ENCODE results near the gene ARHGAP18.

Gene ARHGAP18

DNA sequence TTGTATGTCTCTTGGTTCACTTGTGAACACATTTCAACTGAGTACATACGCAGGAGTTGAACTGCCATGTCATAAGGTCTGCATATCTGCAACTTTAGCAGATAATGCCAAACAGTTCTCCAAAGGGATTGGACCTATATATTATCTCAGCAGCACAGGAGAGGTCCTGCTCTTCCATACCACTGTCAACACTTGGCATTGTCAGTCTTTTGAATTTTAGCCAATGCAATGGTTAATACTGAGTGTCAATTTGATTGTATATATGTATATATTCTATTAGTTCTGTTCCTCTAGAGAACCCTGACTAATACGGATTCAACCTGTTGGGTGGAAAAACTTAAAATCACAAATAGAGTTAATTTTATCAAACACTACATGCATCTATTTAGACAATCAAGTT is 26.1 kb upstream of the ARHGAP18 start:
- no peak for TF ChIP-seq ZNF274 (IDR thresholded peaks at IDR 0.05; ENCODE audit: low read depth, low read length)
- H3K4me3 ChIP-seq (ENCODE audit: low read length) = no peak overlapping the region

DNA sequence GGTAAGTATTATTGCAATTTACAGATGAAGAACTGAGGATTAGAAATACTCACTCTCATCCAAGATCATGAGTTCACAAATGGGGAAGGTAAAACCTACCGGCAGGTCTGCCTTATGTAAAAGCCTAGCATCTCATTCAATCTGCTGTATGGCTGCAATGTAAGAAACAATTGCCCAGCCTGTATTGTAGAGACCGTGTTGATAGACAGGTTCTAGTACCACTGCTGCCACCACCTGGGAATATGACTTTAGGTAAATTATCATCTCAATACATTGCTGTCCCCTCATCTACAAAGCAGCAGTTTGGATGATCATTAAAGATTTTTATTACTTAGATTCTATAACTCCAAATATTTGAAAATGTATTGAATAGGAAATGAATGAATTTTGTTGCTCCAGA is 23.3 kb upstream of the ARHGAP18 start:
- H3K4me3 ChIP-seq (ENCODE audit: low read length) = no peak overlapping the region
- TF ChIP-seq ZNF274 (IDR thresholded peaks at IDR 0.05; ENCODE audit: low read depth, low read length) = no peak

- no peak overlapping the region for H3K4me3 ChIP-seq (ENCODE audit: low read length)
- no peak for TF ChIP-seq ZNF274 (IDR thresholded peaks at IDR 0.05; ENCODE audit: low read depth, low read length)
Measured at GRCh38 chr6:129732542-129732941, 22.6 kb upstream of the ARHGAP18 start.

- TF ChIP-seq ZNF274 (IDR thresholded peaks at IDR 0.05; ENCODE audit: low read depth, low read length) = no peak
- no peak overlapping the region for H3K4me3 ChIP-seq (ENCODE audit: low read length)
Measured at GRCh38 chr6:129732034-129732433, 22.1 kb upstream of the ARHGAP18 start.

- TF ChIP-seq ZNF274 (IDR thresholded peaks at IDR 0.05; ENCODE audit: low read depth, low read length) = no peak
- no peak overlapping the region for H3K4me3 ChIP-seq (ENCODE audit: low read length)
Measured at GRCh38 chr6:129731428-129731827, 21.5 kb upstream of the ARHGAP18 start.

GRCh38 chr6:129730477-129731165 is 20.6 kb upstream of the ARHGAP18 start:
- no peak overlapping the region for H3K4me3 ChIP-seq (ENCODE audit: low read length)
- no peak for TF ChIP-seq ZNF274 (IDR thresholded peaks at IDR 0.05; ENCODE audit: low read depth, low read length)

DNA sequence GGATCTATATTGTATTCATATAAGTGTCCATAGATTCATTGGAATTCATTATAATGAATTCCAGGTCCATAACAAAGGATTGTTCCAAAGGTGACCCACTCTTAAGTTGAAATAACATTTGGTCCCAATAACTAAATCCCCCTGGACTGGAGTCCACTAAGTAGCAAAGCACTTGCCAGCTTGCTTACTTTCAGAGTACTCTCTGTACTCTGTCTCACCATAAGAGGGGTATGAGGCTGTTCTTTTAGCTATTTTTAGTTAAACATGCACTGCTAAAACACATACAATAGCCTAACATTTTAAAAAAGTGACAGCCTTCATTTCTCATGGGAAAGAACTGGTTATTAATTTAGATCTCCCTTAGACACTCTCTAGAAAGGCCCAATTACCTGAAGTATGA is 16.7 kb upstream of the ARHGAP18 start:
- TF ChIP-seq ZNF274 (IDR thresholded peaks at IDR 0.05; ENCODE audit: low read depth, low read length) = no peak
- H3K4me3 ChIP-seq (ENCODE audit: low read length) = no peak overlapping the region

DNA sequence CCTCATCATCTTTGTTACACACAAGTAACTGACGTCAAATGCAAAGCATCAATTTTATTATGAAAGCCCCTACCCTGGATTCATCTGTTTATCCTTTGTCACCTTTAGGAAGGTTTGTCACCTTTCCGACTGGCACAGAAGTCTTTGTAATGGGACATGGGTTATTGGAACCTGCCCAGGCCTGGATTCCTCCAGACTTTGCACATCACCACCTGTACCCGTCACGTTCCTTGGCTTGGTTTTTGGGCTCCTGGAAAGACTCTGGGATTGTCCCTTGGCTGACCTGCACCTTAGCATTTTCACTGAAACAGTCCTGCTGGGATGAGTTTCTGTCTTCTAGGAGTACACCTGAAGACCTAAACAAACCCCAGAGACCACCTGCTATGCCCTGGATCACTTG is 15.4 kb upstream of the ARHGAP18 start:
- TF ChIP-seq ZNF274 (IDR thresholded peaks at IDR 0.05; ENCODE audit: low read depth, low read length) = no peak

DNA sequence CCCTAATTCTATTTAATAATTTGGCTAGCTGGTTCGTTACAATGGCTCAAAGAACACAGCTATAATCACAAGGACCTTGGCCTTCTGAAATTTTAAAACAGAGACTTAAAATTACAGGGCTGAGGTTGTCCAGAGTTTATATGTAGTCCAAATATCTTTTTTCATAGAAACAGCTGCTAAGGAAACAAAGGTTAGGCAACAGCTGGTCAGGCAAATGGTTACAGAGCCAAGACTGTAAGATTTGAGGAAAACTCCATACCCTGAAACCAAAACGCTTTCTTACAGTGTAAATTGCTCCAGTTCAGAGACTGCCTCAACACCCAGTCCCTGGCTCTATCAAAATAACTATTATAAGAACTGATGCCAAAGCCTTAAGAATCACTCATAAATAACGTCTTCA is 9.7 kb upstream of the ARHGAP18 start:
- TF ChIP-seq ZNF274 (IDR thresholded peaks at IDR 0.05; ENCODE audit: low read depth, low read length) = no peak
- no peak overlapping the region for H3K4me3 ChIP-seq (ENCODE audit: low read length)

More for the DNA sequence above, 15.4 kb upstream of the ARHGAP18 start:
- H3K4me3 ChIP-seq (ENCODE audit: low read length) = no peak overlapping the region

- H3K4me3 ChIP-seq (ENCODE audit: low read length) = no peak overlapping the region
Measured at GRCh38 chr6:129717277-129717676, 7.3 kb upstream of the ARHGAP18 start.

GRCh38 chr6:129713806-129714333 is 3.9 kb upstream of the ARHGAP18 start:
- no peak for TF ChIP-seq ZNF274 (IDR thresholded peaks at IDR 0.05; ENCODE audit: low read depth, low read length)

More at GRCh38 chr6:129717277-129717676, 7.3 kb upstream of the ARHGAP18 start:
- TF ChIP-seq ZNF274 (IDR thresholded peaks at IDR 0.05; ENCODE audit: low read depth, low read length) = no peak

GRCh38 chr6:129711271-129711631 is 1.3 kb upstream of the ARHGAP18 start:
- no peak overlapping the region for H3K4me3 ChIP-seq (ENCODE audit: low read length)

More at GRCh38 chr6:129713806-129714333, 3.9 kb upstream of the ARHGAP18 start:
- no peak overlapping the region for H3K4me3 ChIP-seq (ENCODE audit: low read length)

DNA sequence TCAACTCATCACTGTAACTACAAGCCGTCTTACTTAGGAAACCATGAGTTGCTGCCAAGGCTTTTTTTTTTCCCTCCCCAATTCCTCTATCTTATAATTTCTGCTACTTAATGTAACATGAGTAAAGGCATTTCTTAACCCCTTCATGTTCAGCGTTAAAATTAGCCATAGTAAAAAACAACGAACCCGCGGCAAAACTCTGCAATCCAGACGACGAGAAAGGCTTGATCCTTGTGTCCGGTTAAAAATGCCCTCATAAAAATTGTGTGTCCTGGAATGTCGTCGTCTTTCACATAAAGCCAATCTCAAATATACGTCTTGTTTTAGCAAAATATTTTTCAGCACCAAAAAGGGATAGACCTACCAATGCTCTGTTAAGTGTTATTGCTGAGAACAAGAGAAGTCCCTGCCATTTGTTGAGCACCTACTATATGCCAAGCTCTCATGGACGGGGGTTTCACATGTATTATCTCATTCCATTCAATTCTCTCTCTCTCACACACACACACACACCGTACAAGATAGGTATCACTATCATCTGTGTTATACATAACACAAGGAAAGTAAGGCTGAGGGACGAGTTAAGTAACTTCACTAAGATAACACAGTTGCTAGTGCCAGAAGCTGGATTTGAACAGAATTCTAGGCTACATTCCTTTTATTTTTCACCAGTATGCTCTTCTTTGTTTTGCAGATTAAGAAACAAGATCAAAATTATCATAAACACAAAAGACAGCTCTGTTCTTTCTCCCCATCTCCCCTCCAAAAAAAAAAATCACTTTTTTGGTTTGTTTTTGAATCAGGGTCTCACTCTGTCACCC is 683 bp upstream of the ARHGAP18 start:
- no peak for TF ChIP-seq ZNF274 (IDR thresholded peaks at IDR 0.05; ENCODE audit: low read depth, low read length)
- peak overlapping the region; percentile 89 for H3K4me3 ChIP-seq (ENCODE audit: low read length)

More at GRCh38 chr6:129711271-129711631, 1.3 kb upstream of the ARHGAP18 start:
- no peak for TF ChIP-seq ZNF274 (IDR thresholded peaks at IDR 0.05; ENCODE audit: low read depth, low read length)

DNA sequence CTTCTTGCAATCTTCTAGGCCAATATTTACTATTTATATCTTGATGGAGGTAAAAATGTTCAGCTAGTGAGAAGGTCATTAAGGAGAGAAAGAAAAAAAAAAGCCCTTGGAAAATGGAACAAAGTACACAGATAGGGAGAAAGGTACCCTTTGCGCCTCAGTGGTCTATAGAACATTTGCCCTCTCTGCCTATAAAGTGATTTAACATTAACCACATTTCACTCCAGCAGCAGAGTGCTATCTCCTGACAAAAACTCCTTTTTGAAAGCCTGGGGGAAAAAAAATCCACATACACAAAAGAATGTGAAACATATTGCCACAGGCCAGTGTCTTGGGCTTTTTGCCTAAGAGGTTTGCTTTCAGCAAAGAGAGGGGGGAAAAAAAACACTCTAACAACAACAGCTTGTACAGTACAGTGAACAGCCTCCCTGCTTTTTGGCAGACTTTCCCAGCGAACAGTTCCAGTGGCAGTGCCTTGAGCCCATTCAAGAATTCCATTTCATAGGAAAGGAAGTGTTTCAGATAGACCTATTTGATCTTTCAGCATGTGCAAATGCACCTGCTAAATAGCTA is 695 bp downstream of the ARHGAP18 start:
- TF ChIP-seq ZNF274 (IDR thresholded peaks at IDR 0.05; ENCODE audit: low read depth, low read length) = no peak

More for the DNA sequence above, 695 bp downstream of the ARHGAP18 start:
- peak overlapping the region; percentile 89 for H3K4me3 ChIP-seq (ENCODE audit: low read length)
